SK-N-MC (cell line): ENCODE data around the gene FNDC3A.

Source experiments
- EZH2 ChIP-seq: fragments of 200-600 bp; sonication (generic); IDR thresholded peaks from one replicate; pipeline ENCODE4 v1.6.1; 2017; ENCODE audit warnings: antibody characterized with exemption
- POLR2AphosphoS5 ChIP-seq: IDR thresholded peaks from 2 replicates; pipeline ENCODE4 v1.6.1; 2012; ENCODE audit warnings: mild to moderate bottlenecking, low read depth, low read length, borderline replicate concordance

DNA sequence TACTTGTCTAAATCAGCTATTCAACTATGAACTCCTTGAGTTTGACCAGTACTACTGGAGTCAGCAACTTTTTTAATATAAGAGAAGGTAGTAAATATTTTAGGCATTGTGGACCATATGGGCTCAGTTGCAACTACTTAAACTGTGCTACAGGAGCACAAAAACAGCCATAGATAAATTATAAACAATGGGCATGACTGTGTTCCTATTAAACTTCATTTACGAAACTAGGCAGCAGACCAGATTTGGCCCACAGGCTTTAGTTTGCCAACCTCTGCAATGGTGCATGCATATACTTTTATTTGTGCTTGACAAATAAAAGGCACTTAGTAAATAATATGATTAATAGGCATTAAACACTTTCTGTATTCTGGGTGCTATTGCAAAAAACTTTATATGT lies 7.6 kb downstream of the FNDC3A start:
- TF ChIP-seq EZH2 (no peak), POLR2AphosphoS5 (no peak)
